CD14-positive monocyte (primary cell): ENCODE data around the gene DUSP16. TPM values are rescaled to one million over a fixed set of nuclear protein-coding genes. Genes with fewer than 3 reads are reported as not detected.
A peak's percentile ranks its signal among the peaks of the same experiment; 100 is the strongest.

Experiments
- DNase-seq, 3 donors: peaks; one replicate each; pipeline ENCODE4 v3.0.0-alpha.2; 2011 to 2022
- H2AFZ ChIP-seq: 2 replicates; pipeline ENCODE4 v1.6.0; 2012; ENCODE audit warnings: mild to moderate bottlenecking, low read depth, low read length, inconsistent platforms; ENCODE audit not compliant: insufficient read depth, poor library complexity, severe bottlenecking
- H3K27ac ChIP-seq, 2 donors: 1 replicate in 1 of 2; 2 replicates in 1 of 2; pipeline ENCODE4 v1.5.1; 2012 to 2013; ENCODE audit warnings: low read length in 2 of 2, control low read depth in 1 of 2, inconsistent platforms in 1 of 2, low read depth in 1 of 2, mild to moderate bottlenecking in 1 of 2
- H3K27me3 ChIP-seq, 2 donors: one replicate each; pipeline versions ENCODE4 v1.6.0 to v1.6.1; 2011 to 2013; ENCODE audit warnings: low read length in 2 of 2; ENCODE audit not compliant: control insufficient read depth in 2 of 2, insufficient read depth in 2 of 2
- H3K36me3 ChIP-seq, 2 donors: replicated peaks in 1 of 2; 1 replicate in 1 of 2; 2 replicates in 1 of 2; pipeline versions ENCODE4 v1.5.1 to v1.6.1; 2012 to 2013; ENCODE audit warnings: low read length in 2 of 2, control low read depth in 1 of 2, inconsistent platforms in 1 of 2, mild to moderate bottlenecking in 1 of 2; ENCODE audit not compliant: insufficient read depth in 2 of 2, control insufficient read depth in 1 of 2
- H3K4me1 ChIP-seq, 2 donors: 1 replicate in 1 of 2; 2 replicates in 1 of 2; pipeline versions ENCODE4 v1.5.1 to v1.6.1; 2012 to 2013; ENCODE audit warnings: low read length in 2 of 2, control low read depth in 1 of 2, inconsistent platforms in 1 of 2, mild to moderate bottlenecking in 1 of 2, moderate library complexity in 1 of 2; ENCODE audit not compliant: insufficient read depth in 2 of 2, control insufficient read depth in 1 of 2
- H3K4me2 ChIP-seq: replicated peaks from 2 replicates; pipeline ENCODE3; 2012; ENCODE audit warnings: low read length, moderate library complexity, mild to moderate bottlenecking; ENCODE audit not compliant: poor library complexity, severe bottlenecking; ENCODE audit errors: extremely low read depth
- H3K4me3 ChIP-seq, 3 experiments: fragments of 200-600 bp in 1 of 3; sonication (generic) in 1 of 3; replicated peaks in 1 of 3; 1 replicate in 2 of 3; 2 replicates in 1 of 3; pipeline ENCODE4 v1.5.1; 2011 to 2013; ENCODE audit warnings: low read length in 3 of 3, mild to moderate bottlenecking in 3 of 3, control low read depth in 2 of 3, low read depth in 2 of 3, inconsistent platforms in 1 of 3, moderate library complexity in 1 of 3
- H3K79me2 ChIP-seq: 2 replicates; pipeline ENCODE4 v1.6.0; 2012; ENCODE audit warnings: mild to moderate bottlenecking, control low read depth, inconsistent platforms, low read length, moderate library complexity; ENCODE audit not compliant: insufficient read depth
- H3K9ac ChIP-seq: 2 replicates; pipeline ENCODE4 v1.6.0; 2017; ENCODE audit warnings: low read length, mild to moderate bottlenecking; ENCODE audit not compliant: insufficient read depth, poor library complexity, severe bottlenecking
- H3K9me3 ChIP-seq, 2 donors: replicated peaks in 1 of 2; 1 replicate in 1 of 2; 2 replicates in 1 of 2; pipeline versions ENCODE4 v1.5.1 to v1.6.1; 2012 to 2013; ENCODE audit warnings: low read length in 2 of 2, control low read depth in 1 of 2; ENCODE audit not compliant: control insufficient read depth in 1 of 2, insufficient read depth in 1 of 2
- H4K20me1 ChIP-seq: 2 replicates; pipeline ENCODE4 v1.6.0; 2012; ENCODE audit warnings: mild to moderate bottlenecking, low read length, control low read depth, moderate library complexity; ENCODE audit not compliant: insufficient read depth
- H3K27ac Mint-ChIP-seq, 7 donors: one replicate each; pipeline ENCODE4 v1.8.0; 2020; ENCODE audit warnings: mild to moderate bottlenecking in 7 of 7, mixed read lengths in 7 of 7, moderate library complexity in 6 of 7, inconsistent platforms in 2 of 7
- H3K27me3 Mint-ChIP-seq, 3 donors: one replicate each; pipeline ENCODE4 v1.8.0; 2021 to 2022; ENCODE audit warnings: low read depth in 3 of 3, mild to moderate bottlenecking in 3 of 3, mixed read lengths in 3 of 3, moderate library complexity in 3 of 3, inconsistent platforms in 1 of 3
- H3K36me3 Mint-ChIP-seq, 2 donors: one replicate each; pipeline ENCODE4 v1.8.0; 2020; ENCODE audit warnings: mixed read lengths in 2 of 2, inconsistent platforms in 1 of 2, mild to moderate bottlenecking in 1 of 2
- H3K4me1 Mint-ChIP-seq: one replicate; pipeline ENCODE4 v1.8.0; 2020; ENCODE audit warnings: mild to moderate bottlenecking, mixed read lengths
- H3K4me3 Mint-ChIP-seq, 2 donors: one replicate each; pipeline ENCODE4 v1.8.0; 2020; ENCODE audit warnings: mild to moderate bottlenecking in 2 of 2, mixed read lengths in 2 of 2, moderate library complexity in 1 of 2
- H3K9me3 Mint-ChIP-seq, 7 donors: one replicate each; pipeline ENCODE4 v1.8.0; 2020 to 2022; ENCODE audit warnings: mixed read lengths in 7 of 7, mild to moderate bottlenecking in 6 of 7, moderate library complexity in 6 of 7, inconsistent platforms in 2 of 7
- CTCF ChIP-seq: fragments of 200-600 bp; IDR thresholded peaks from one replicate; pipeline ENCODE4 v1.8.0; 2022; ENCODE audit warnings: antibody characterized with exemption, mild to moderate bottlenecking
- WGBS: methylation state at CpG from one replicate; pipeline ENCODE4 v1.1.5; 2013; ENCODE audit warnings: missing lambda C conversion rate; ENCODE audit not compliant: insufficient coverage; 5-methylcytosine and 5-hydroxymethylcytosine counted together
- intact Hi-C, 2 donors: fragments of 100-400 bp; cut with micrococcal nuclease; formaldehyde crosslinking; loops; one replicate each; pipeline versions ENCODE4 v1.15.0 to v1.15.1; 2023
- polyA plus RNA-seq, 3 donors: library from polyadenylated mRNA; depleted of rRNA in 1 of 3; unstranded in 2 of 3; stranded (reverse) in 1 of 3; fragments of 300-500 nt in 2 of 3; fragments of >200 nt in 1 of 3; fragmentation: Illumina TruSeq in 2 of 3; gene quantifications; 1 replicate in 2 of 3; 2 replicates in 1 of 3; pipeline ENCODE4 v1.2.3, GENCODE V29; 2012 to 2021

The DUSP16 gene
- polyA plus RNA-seq, 3 donors: 0.04 to 0.46 (median 0.27) TPM

- Mint-ChIP-seq H3K4me1 (peaks cover 16% of the 10 kb centered on the region), H3K27me3 (peaks cover 0 to 2% (median 0%) of the 10 kb centered on the region in 3 donors), H3K4me3 (no peak overlapping the region), H3K9me3 (no peaks in the 10 kb centered on the region), H3K27ac (no peak overlapping the region), H3K36me3 (no peaks in the 10 kb centered on the region)
- no peaks in the 10 kb centered on the region for H3K27me3 ChIP-seq
- no peaks in the 10 kb centered on the region for H3K79me2 ChIP-seq
- H3K4me3 ChIP-seq: no peak overlapping the region
- H3K27ac ChIP-seq: no peak overlapping the region
- TF ChIP-seq CTCF: no peak
- H2AFZ ChIP-seq: no peak overlapping the region
- peaks cover 0 to 8% of the 10 kb centered on the region in 2 donors for H3K4me1 ChIP-seq
- no peaks in the 10 kb centered on the region for H3K9me3 ChIP-seq
- WGBS: no CpG with 5 or more reads among the region's 4 CpGs
- H3K9ac ChIP-seq: no peak overlapping the region
- no peak for DNase-seq
- H3K36me3 ChIP-seq: no peaks in the 10 kb centered on the region
- intact Hi-C loops: no loop called here
- H3K4me2 ChIP-seq: no peak overlapping the region
- no peaks in the 10 kb centered on the region for H4K20me1 ChIP-seq
Observed at GRCh38 chr12:12518919-12519318, 43.7 kb downstream of the DUSP16 start.

GRCh38 chr12:12518464-12518845, 44.2 kb downstream of the DUSP16 start:
- Histone ChIP-seq H3K4me3 (no peak overlapping the region), H3K27me3 (no peaks in the 10 kb centered on the region), H2AFZ (no peak overlapping the region), H3K36me3 (no peaks in the 10 kb centered on the region), H3K9ac (no peak overlapping the region), H3K9me3 (no peaks in the 10 kb centered on the region), H3K27ac (no peak overlapping the region), H3K4me2 (no peak overlapping the region), H4K20me1 (no peaks in the 10 kb centered on the region), H3K4me1 (peaks cover 0 to 8% of the 10 kb centered on the region in 2 donors), H3K79me2 (no peaks in the 10 kb centered on the region)
- Mint-ChIP-seq H3K27ac (peak overlapping the region in 1 of 7 donors; percentile 40), H3K9me3 (no peaks in the 10 kb centered on the region), H3K4me3 (no peak overlapping the region), H3K36me3 (no peaks in the 10 kb centered on the region), H3K4me1 (peaks cover 16% of the 10 kb centered on the region), H3K27me3 (no peaks in the 10 kb centered on the region)
- no peak for DNase-seq
- intact Hi-C loops: no loop called here
- no CpG with 5 or more reads among the region's 3 CpGs for WGBS
- no peak for TF ChIP-seq CTCF
